ENCODE results near the gene CBLN4. TPM values are rescaled to one million over a fixed set of nuclear protein-coding genes. Genes with fewer than 3 reads are reported as not detected.

The CBLN4 gene
- total RNA-seq, 1 donor from 2014 or later = not detected

Other genes starting within 250 kb of the CBLN4 start
- gene MC3R, start 243.2 kb upstream of the CBLN4 start, total RNA-seq = not detected in 2 replicates

Measured in activated B cell treated with CpG ODN at 0.5 μM for 24 hours (primary cell).